ENCODE data around the gene GLYR1.
A peak's percentile ranks its signal among the peaks of the same experiment; 100 is the strongest.
"Not testable (repeated sequence)": the region's sequence is repeated elsewhere in the genome, so short reads cannot be mapped to it uniquely, and the experiment has no call there.

GLYR1 gene

DNA sequence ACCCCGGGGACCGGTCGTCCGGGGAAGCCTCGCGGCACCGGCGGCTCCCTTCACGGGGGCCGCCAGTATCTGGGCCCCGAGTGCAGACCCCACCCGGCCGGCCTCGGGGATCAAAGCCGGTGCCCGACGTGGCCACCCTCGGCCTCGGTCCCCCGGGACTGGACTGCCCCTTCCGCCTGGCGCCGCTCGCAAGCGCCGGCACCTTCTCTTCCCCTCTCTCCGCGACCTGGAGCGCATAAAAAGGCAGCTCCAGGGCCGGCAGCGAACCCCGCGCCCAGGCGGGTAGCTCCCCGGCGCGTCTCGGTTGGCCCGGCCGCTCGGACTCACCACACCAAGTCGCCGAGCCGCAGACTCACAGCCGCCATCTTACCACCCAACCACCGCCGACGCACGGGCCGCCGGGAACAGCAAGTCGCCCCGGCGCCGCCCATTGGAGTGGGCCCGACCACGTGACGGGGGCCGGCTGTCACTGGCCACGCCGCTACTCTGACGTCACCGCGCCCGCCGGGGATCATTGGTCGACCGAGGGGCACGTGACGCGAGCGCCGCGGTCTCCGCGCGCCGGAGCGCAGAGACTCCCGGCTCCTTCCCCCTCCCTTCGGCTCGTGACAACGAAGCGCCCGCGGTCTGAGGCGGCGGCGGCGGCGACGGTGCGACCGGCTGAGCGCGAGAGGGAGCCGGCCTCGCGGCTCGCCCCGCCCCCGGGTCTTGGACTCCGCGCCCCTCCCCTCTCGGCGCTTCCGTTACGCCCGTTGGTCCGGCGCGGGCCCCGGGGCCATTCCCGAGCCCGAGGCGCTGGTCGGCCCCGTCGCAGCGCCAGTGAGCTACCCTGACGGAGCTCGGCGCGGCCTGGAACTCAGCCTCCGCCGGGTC lies at the start of gene GLYR1, which contains the start of gene UBN1:
Gene GLYR1 (minus strand): TSS at position 388 of the 873 bp plus-strand sequence. CDS start 23 bp downstream, at position 365.
Gene UBN1 (plus strand): TSS at position 581 of the 873 bp plus-strand sequence. CDS start 5,437 bp downstream, outside the sequence.
- DNase-seq (ENCODE audit: low read depth in 1 of 2, low spot score in 1 of 2), result peak; percentile 98 to 100

DNA sequence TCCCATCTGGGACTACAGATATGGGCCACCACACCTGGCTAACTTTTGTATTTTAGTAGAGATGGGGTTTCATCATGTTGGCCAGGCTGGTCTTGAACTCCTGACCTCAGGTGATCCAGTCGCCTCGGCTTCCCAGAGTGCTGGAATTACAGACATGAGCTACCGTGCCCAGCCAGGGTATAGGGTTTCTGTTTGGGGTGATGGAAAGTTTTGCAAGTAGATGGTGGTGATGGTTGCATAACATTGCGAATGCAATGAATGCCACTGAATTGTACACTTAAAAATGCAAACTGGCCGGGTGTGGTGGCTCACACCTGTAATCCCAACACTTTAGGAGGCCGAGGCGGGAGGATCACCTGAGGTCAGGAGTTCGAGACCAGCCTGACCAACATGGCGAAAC lies 49.7 kb upstream of the GLYR1 start:
- DNase-seq (ENCODE audit: low read depth in 1 of 2, low spot score in 1 of 2), result not testable (repeated sequence)

DNA sequence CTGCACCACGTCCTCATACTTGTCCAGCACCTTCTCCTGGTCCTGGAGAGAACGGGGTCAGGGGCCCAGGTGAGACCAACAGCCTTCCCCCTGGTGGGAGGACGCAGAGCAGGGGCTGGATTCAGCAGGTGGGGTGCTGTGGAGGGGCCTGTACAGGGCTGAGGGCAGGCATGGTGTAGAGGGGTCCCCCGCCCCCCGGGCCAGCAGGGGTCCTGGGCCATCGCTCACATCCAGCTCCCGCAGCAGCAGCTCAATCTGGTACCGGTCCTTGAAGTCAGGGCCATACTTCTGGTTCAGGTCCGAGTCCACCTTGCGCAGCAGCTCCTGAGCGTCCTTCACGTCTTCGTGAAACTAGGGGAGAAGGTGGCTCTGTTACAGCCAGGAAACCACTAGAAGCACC lies 48.3 kb upstream of the GLYR1 start:
- no peak for DNase-seq (ENCODE audit: low read depth in 1 of 2, low spot score in 1 of 2)

DNA sequence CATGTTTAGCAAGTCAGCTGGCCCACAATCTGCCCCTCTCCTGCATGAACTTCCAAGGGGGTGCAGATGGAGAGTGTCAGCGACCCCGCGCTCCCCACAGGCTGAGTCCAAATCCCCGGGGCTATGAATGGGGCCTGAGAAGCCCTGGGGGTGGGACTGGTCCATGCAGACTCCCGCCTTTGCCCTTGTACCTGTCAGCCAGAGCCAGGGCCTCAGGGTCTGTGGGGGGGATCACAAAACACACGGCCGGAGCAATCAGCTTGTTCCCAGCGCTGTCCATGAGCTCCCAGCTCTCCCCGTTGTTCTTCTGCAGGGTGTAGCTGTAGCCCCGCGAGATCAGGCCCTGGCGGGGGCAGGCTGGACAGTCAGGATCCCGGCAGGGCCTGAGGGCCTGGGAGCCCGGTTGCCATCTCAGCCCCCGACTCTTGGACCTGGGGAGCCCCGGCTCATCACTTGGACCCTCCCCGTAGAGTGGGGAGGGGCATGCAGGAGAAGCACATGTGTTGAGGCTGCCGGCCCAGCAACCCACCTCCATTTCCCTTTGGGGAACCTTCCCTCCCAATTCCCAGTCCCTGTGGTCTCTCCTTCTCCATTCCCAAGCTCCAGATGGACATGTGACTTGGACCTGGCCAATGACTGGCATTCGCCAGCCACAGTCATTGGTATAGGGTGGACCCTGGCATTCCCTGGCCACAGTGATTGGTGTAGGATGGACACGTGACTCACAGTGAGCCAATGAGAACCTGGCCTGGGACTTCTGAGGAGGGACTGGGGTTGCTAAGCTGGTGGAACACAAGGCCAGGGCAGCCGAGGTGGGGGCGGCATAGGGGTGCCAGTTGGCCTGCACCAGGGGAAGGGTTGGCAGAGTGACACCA lies 47.4 kb upstream of the GLYR1 start:
- no peak for DNase-seq (ENCODE audit: low read depth in 1 of 2, low spot score in 1 of 2)

DNA sequence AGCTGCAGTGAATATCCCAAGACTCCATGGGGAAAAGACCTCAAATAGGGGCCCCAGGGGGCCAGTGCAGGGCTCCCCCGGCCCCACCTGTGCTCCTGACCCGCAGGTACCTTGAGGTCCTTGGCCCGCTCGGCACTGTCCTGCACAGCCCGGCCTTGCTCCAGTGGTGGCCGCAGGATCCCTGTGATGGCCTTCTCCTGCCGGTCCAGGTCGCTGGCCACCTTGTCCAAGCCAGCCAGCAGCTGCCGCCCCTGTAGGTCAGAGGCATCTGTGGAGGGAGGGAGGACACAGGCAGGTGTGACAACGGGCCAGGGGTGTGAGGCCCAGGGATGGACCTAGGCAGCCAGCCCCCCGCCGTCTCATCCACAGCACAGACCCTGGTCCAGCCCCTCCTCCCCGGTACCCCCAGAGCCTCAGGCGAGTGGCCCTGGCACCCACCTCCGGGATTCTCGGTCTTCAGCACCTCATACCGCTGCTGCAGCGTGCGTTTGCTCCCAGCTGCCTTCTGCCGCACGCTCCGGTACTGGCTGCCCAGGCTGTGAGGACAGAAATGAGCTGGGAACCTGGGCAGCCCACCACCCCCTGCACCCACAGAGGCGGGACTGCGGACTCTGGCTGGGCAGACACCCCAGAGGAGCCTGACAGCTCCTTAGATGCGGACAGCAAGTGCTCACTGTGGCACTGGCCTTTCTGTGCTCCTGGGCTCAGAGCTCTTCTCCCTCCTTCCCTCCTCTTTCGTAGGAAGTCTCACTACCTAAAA lies 46.2 kb upstream of the GLYR1 start:
- no peak for DNase-seq (ENCODE audit: low read depth in 1 of 2, low spot score in 1 of 2)

DNA sequence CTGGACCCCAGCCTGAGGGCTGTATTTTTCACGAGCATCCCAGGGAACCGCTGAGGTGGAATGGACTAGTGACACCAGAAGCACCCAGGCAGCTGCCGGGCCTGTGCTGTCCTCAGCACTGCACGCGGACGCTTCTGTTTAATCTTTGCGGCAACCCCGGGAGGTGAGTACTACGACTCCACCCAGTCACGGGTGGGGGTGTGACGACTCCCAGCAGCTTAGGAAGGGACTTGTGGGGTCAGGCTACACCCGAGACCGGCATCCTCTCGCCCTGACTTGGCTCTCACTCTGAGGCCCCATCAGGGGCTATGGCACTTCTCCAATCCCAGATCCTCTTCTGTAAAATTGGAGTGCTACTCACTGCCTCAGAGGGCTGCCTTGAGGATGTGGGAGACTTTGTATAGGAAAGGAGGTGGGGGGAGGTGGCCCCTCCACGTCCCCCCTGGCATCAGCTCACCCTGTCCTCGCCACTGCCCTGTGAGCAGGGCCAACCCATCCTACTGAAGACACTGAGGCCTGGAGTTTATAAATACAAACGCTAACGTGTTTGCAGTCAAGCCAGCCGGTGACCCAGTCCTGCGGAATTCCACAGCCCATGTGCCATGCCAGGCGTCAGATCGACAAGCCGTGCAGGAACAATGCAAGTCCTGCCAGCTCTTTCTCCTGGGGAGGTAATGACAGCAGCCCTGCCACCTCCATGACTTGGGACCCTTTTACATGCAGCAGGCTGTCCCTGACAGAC lies 45.4 kb upstream of the GLYR1 start:
- no peak for DNase-seq (ENCODE audit: low read depth in 1 of 2, low spot score in 1 of 2)

DNA sequence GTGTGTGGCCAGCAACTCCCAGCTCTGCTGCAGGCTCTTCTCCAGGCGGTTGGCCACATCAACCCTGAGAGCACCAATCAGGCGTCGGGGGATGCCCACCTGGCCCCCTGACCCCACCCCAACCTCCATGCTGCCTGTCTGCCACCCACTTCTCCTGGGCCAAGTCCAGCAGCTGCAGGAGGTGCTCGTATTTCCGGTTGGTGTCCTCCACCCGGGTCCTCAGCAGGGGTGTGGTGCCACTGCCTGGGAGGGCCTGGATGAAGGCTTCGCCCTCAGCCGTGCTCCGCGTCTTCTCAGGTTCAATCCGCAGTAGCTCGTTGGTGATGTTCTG lies 44.8 kb upstream of the GLYR1 start:
- no peak for DNase-seq (ENCODE audit: low read depth in 1 of 2, low spot score in 1 of 2)

DNA sequence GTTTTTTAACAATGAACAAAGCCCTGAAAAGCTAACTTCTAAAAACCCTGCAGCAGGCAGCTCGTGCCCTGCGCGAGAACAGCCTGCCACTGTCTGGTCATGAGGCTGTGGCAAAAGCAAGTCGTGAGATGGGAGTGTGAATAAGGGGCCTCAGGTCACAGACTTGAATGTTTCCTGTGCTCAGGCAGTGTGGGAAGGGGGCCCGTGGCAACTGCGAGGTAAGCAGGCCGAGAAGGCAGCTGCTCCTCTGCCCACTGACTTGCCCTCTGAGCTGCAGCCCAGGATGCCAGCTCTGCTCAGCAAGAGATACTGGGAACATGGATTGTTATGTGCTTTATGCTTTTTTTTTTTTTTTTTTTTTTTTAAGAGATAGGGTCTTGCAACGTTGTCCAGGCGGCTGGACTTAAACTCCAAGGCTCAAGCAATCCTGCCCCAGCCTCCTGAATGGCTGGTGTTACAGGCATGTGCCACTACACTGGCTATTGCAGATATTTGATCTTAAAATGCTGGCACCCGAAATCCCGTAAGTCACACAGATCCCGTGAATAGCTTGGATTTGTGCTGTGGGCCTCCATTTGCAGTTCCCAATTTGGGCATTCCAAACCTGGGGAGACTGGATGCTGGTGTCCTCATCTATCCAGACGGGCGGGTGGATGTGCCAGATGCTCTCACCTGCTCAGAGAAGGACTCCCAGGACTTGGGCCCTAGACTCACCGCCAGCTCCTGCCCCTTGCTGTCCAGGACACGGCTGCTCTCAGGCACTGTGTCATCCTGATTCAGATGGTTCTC lies 44.2 kb upstream of the GLYR1 start:
- DNase-seq (ENCODE audit: low read depth in 1 of 2, low spot score in 1 of 2), result no peak

DNA sequence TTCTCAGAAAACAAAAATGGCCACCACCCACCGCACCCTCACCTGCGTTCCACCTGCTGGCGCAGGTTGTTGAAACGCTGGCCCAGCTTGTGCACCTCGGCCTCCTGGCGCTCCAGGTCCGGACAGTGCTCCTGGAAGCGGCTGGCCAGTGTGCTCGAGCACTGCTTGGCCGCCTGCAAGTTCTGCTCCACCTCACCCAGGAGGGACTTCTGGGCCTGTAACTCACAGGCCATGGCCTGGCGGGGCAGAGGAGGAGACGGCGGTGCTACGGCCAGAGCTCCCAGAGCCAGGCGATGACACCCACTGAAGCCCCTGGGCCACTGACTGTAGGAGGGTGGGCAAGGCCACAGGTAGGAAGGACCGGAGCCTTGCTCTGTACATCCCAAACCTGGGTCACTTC lies 43.6 kb upstream of the GLYR1 start:
- DNase-seq (ENCODE audit: low read depth in 1 of 2, low spot score in 1 of 2), result no peak

DNA sequence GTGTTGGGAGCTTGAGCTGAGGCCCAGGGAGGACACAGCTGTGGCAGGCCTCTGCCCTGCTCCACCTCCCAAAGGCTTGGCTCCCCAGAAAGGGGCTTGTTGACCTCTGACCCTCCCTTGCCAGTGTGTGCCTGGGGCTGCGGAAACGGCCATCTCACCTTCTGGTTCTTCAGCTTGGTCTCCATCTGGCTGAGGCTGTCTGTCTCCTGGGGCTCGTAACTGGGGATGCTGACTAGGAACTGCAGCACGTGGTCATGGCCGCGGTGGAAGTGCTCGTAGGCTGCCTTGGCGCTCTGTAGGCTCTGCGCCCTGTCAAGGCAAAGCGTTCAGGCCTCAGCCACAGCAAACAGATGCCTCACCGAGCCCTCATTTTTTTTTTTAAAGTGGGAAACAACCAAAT lies 42.9 kb upstream of the GLYR1 start:
- no peak for DNase-seq (ENCODE audit: low read depth in 1 of 2, low spot score in 1 of 2)

DNA sequence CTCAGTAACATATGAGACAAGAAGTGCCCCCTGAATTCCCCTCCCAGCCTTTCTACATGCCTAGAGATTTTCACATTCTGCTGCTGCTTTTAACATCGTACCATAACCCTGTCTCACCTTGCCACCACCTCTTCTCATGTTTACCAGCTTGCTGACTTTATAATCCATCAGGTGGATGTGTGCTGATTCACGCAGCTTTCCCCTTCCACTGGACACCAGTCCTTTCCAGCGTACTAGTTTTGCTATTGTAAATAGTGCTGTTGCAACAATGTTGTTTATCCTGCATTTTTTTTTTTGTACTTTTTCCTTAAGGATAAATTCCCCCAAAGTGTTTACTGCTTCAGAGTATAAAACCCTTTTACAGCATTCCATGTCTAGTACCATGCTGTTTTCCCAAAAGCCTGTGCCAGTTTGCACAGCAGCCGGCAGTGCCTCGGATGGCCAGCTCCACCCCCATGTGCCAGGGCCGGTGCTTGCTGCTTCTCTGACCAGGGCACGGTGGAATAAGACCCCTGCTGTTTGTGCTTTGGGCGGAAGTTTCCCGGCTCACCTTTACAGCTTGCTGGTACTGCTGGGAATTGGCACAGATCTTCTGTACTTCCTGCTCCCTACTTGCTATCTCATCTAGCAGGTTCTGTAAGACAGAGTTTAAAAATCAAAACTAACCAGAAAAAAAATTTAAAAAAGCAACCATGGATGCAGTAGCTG lies 41.5 kb upstream of the GLYR1 start:
- no peak for DNase-seq (ENCODE audit: low read depth in 1 of 2, low spot score in 1 of 2)

DNA sequence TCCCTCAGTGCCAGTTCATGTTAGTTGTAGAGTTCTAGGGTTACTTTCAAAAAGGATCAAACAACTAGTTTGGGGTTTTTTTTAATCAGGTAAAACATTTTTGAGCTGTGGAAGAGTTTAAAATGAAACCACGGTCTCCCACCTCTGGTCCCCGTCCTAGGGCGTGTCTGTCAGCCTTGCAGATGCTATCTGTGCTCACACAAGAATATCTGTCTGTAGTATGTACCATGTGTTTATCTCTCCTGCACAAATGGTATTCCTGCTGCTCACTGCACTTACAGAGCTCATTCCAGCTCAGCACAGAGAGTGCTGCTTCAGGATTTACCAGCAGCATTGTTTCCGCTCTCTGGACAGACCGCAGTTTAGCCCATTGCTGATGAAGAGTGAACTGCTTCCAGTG lies 39.1 kb upstream of the GLYR1 start:
- no peak for DNase-seq (ENCODE audit: low read depth in 1 of 2, low spot score in 1 of 2)

DNA sequence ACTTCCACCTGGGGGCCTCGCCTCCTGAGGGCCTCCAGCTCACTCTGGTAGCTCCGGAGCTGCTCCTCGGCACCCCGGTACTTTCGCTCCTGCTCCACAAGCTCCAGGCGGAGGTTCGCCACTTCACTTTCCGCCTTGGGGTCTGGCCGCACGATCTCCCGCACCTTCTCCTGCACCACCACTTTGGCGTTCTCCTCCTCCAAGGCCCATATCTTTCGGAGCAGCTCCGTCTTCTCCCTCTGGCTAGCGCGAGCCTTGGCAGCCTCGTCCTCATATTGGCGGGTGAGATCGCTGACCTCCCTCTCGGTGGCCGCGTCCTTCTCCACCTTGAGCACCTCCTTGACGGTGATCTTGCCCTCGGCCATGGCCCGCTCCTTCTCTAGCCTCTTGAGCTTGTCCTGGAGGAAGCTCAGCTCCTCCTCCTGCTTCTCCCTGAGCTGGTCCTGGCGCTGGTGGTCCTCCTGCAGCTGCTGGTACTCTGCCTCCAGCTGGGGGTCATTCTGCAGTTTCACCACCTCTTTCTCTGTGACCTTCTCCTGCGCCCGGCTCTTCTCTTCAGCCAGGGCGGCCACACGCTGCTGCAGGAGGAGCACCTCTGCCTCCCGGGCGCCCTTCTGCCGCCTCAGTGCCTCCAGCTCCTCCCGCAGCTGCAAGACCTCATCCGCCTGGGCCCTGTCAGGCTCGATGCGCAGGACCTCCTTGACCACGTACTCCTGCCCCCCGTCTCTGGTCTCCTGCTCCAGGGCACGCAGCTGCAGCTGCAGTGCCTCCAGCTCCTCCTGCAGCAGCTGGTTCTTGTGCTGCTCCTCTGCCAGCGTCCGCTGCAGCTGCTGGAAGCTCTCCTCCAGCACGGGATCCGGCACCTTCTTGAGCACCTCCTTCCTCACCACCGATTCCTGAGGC lies 38.1 kb upstream of the GLYR1 start:
- DNase-seq (ENCODE audit: low read depth in 1 of 2, low spot score in 1 of 2), result no peak

DNA sequence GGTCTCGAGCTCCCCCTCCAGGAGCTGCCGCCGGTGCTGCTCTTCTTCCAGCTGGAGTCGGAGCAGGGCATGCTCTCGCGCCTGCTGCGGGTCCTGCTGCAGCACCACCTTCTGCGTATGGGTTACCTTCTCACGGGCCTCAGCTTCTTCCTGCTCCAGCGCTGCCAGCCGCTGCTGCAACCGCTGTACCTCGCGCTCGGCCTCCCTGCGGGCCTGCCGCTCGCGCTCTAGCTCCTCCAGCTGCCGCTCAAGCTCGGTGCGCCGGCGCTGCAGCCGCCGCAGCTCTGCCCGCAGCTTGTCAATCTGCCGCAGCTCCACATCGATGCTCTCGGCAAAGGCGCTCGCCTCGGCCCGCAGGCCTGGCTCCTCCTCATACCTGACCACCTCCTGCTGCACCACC lies 37.1 kb upstream of the GLYR1 start:
- no peak for DNase-seq (ENCODE audit: low read depth in 1 of 2, low spot score in 1 of 2)

DNA sequence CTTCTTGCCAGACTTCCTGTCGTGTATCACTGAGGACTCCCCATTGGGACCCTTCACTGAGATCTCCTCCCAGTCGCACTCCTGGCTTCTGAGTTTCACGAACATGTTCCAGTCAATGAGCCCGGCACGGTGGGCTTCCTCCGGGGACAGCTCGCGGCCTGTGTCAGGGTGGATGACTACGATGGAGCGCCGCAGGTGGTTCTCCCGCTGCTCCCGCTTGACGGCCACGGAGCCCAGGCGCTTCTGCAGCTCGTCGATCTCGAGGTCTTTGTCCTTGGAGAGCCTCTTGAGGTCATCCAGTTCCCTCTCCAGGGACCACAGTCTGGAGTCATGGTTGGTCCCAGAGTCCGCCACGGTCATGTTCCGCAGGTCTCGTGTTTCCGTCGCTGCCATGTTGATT lies 36.4 kb upstream of the GLYR1 start:
- no peak for DNase-seq (ENCODE audit: low read depth in 1 of 2, low spot score in 1 of 2)

DNA sequence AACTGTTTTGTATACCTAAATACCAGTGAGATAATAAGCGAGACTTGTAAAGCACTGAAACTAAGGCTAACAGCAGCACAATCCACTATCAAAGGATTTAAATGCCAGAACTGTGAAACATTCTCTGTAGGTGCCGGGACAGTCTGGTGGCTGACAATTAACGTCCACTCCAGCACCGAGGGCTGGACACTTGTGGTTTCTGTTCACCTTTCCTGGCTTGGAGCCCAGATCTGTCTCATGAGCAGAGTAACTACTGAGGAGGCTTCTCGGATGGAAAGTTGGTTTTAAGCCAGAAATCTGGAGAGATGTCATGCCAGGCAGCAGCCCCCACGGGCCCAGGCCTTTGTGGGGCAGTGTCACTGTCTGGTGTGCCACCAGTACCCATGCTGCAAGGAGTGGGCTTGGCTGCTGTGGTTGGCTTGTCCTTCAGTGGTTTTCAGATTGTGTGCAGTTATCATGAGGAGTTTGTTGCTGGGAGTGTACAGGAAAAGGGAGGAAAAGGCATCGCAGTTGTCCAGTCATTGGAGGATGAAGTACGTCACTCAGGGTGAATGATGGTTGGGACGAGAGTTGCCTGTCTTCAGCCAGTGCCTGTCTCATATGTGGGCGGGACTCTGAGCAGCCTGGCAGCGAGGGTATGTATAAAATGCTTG lies 35.7 kb upstream of the GLYR1 start:
- DNase-seq (ENCODE audit: low read depth in 1 of 2, low spot score in 1 of 2), result no peak

DNA sequence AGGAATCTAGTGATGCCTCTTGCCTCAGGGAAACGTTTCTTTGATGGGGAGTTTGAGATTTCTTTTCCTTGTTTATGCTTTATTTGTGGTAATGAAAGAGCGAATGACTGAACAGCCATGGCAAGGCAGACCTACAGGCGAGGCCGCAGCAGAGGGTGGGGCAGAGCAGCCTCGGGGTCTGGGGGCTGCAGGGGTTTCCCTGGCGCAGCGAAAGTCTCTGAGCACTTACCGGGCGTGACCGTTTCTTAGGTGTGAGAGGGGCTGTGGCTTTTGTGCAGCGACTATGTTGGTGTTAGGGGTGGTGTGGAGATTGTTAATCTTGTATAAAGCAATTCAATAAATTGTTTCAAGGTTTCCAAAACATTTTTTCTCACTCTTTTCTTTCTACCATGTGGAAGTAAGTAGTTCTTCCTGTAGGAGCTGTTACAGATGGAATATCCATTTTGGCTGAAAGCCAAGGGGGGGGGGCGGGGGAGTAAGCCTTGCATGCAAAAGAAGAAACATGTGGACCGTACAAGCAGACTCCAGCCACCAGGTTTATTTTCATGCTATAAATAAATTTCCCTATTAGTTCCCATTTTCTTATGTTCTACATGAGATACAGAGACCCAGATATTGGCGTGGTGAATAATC lies 35.0 kb upstream of the GLYR1 start:
- DNase-seq (ENCODE audit: low read depth in 1 of 2, low spot score in 1 of 2), result no peak
